Prostate gland (tissue), 2 donors: Measurements from ENCODE around the gene C14orf39. TPM values are rescaled to one million over a fixed set of nuclear protein-coding genes. Genes with fewer than 3 reads are reported as not detected.
"Not testable (repeated sequence)": the region's sequence is repeated elsewhere in the genome, so short reads cannot be mapped to it uniquely, and the experiment has no call there.

Experiments used
- DNase-seq: peaks from one replicate; pipeline ENCODE4 v3.0.0-alpha.2; 2019; ENCODE audit warnings: low spot score
- H3K27ac ChIP-seq, 2 donors: fragments of 200-600 bp; sonication (generic); 2 replicates each; pipeline ENCODE4 v1.5.1; 2017 to 2019
- H3K27me3 ChIP-seq: fragments of 200-600 bp; sonication (generic); replicated peaks from 2 replicates; pipeline ENCODE4 v1.5.1; 2019; ENCODE audit not compliant: insufficient read depth
- H3K36me3 ChIP-seq, 2 donors: fragments of 200-600 bp; sonication (generic); 1 replicate in 1 of 2; 2 replicates in 1 of 2; pipeline versions ENCODE4 v1.5.1 to v1.8.1; 2017 to 2019
- H3K4me1 ChIP-seq: fragments of 200-600 bp; sonication (generic); replicated peaks from 2 replicates; pipeline ENCODE4 v1.5.1; 2019
- H3K4me3 ChIP-seq, 2 donors: fragments of 200-600 bp; sonication (generic); 2 replicates each; pipeline ENCODE4 v1.5.1; 2017 to 2019
- H3K9me3 ChIP-seq: fragments of 200-600 bp; sonication (generic); 2 replicates; pipeline ENCODE4 v1.5.1; 2017
- CTCF ChIP-seq, 4 experiments: fragments of 200-600 bp in 2 of 4; fragments of 450-650 bp in 2 of 4; sonication (generic) in 2 of 4; IDR thresholded peaks; 1 replicate in 3 of 4; 2 replicates in 1 of 4; pipeline ENCODE4 v1.5.1; 2016 to 2019; ENCODE audit warnings: antibody characterized with exemption in 4 of 4, mild to moderate bottlenecking in 2 of 4, moderate library complexity in 2 of 4
- POLR2A ChIP-seq: fragments of 450-650 bp; IDR thresholded peaks from one replicate; pipeline ENCODE4 v1.6.1; 2016; ENCODE audit warnings: antibody characterized with exemption, mild to moderate bottlenecking
- POLR2AphosphoS5 ChIP-seq: sonication (generic); formaldehyde crosslinking; IDR thresholded peaks from one replicate; pipeline ENCODE4 v1.6.1; 2017; ENCODE audit warnings: antibody characterized with exemption
- WGBS: methylation state at CpG from one replicate; pipeline ENCODE4 v1.1.5; 2018; 5-methylcytosine and 5-hydroxymethylcytosine counted together
- intact Hi-C: fragments of 100-400 bp; cut with DNase I; formaldehyde crosslinking; loops from one replicate; pipeline ENCODE4 v1.14.2; 2022
- total RNA-seq, 2 donors: library from RNA; depleted of rRNA; stranded (reverse); fragments of >200 nt; gene quantifications; one replicate each; pipeline ENCODE4 v1.1.0, GENCODE V29; 2016

C14orf39 gene
- total RNA-seq, 2 donors from 2014 or later: 0.41 to 4.7 TPM

DNA sequence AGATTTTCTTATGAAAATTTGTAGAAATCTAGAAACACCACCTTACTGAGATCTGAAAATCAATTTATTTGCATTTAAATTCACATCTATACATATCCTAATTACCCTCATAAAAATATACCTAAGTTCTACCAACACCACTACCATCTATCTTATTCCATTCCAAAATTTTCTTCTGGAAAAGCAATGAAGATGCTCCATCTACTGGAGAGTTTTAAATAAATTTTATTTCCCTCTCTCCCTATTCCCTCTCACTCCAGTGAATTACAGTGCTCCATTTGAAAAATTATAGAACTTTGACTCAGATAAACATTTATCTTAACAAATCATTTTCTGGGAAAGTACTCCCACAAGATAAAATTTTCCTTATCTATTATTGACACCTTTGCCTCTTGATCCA is 2.3 kb upstream of the C14orf39 start:
- H3K4me3 ChIP-seq: no peak overlapping the region
- H3K27ac ChIP-seq: no peak overlapping the region
- TF ChIP-seq CTCF (IDR thresholded peaks at IDR 0.05) (peak in 1 of 4 experiments; percentile 12), POLR2AphosphoS5 (no peak)
- no peak for DNase-seq
- no peaks in the 10 kb centered on the region for H3K9me3 ChIP-seq
- H3K27me3 ChIP-seq: no peaks in the 10 kb centered on the region
- no peaks in the 10 kb centered on the region for H3K4me1 ChIP-seq
- intact Hi-C loops: no loop called here
- no peaks in the 10 kb centered on the region for H3K36me3 ChIP-seq

DNA sequence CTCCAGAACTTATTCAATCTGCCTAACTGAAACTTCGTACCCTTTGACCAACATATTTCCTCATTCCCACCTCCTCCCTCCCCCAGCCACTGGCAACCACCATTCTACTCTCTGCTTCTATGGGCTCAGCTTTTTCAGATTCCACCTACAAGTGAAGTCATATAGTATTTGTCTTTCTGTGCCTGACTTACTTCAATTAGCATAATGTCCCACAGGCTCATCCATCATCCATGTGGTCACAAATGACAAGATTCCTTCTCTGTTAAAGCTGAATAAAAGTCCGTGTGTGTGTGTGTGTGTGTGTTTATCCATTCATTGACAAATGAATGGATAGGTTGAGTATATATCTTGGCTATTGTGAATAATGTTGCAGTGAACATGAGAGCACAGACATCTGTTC is 1.3 kb upstream of the C14orf39 start:
- no peak for TF ChIP-seq CTCF (IDR thresholded peaks at IDR 0.05)
- TF ChIP-seq POLR2A: no peak
- Histone ChIP-seq H3K4me3 (no peak overlapping the region), H3K4me1 (no peaks in the 10 kb centered on the region), H3K27me3 (no peaks in the 10 kb centered on the region), H3K27ac (no peak overlapping the region), H3K9me3 (no peaks in the 10 kb centered on the region), H3K36me3 (no peaks in the 10 kb centered on the region)
- 40% methylated on average over 2 of the region's 2 CpGs for WGBS
- no peak for DNase-seq
- intact Hi-C loops: no loop called here

DNA sequence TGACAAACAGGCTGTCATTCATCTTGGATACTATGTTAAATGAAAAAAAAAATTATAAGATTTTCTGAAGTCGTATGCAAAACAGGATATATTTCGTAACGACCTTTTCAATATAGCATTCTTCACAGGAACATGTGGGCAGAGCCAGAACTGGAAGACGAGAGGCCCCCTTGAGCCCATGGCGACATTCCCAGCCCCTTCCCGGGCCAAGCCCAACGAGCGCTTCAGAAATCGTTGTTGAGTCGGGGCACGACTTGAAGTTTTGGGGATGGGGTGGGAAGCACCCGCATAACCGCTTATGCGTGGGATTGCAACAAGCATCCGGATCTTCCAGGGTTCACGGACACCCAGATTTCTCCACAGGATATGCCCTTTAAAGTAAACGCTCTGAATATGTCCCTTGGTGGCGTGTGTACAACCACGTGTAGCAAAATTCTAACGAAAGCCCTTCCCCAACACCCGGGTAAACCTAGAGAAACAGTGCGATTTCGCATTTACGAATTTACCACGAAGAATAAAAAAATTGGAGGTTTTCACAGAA is 736 bp downstream of the C14orf39 start:
- Histone ChIP-seq H3K27me3 (no peaks in the 10 kb centered on the region), H3K4me1 (no peaks in the 10 kb centered on the region)

GRCh38 chr14:60482743-60483142 is 3.1 kb downstream of the C14orf39 start:
- intact Hi-C loops: no loop called here
- 94% methylated on average over 1 of the region's 1 CpG for WGBS
- no peaks in the 10 kb centered on the region for H3K27me3 ChIP-seq

More for the DNA sequence above, 736 bp downstream of the C14orf39 start:
- no peak for DNase-seq
- intact Hi-C loops: no loop called here
- peak overlapping the region; percentile 40 to 41 for H3K4me3 ChIP-seq
- no peak overlapping the region for H3K27ac ChIP-seq
- WGBS: 14% methylated on average over 25 of the region's 25 CpGs
- no peak for TF ChIP-seq CTCF (IDR thresholded peaks at IDR 0.05)
- no peaks in the 10 kb centered on the region for H3K9me3 ChIP-seq
- no peaks in the 10 kb centered on the region for H3K36me3 ChIP-seq

GRCh38 chr14:60480248-60480647 is 5.6 kb downstream of the C14orf39 start:
- intact Hi-C loops, DNase-seq, H3K9me3 ChIP-seq, H3K27me3 ChIP-seq, H3K27ac ChIP-seq, H3K36me3 ChIP-seq, H3K4me1 ChIP-seq, H3K4me3 ChIP-seq: not testable (repeated sequence)
- 94% methylated on average over 7 of the region's 7 CpGs for WGBS

More at GRCh38 chr14:60482743-60483142, 3.1 kb downstream of the C14orf39 start:
- H3K36me3 ChIP-seq: no peaks in the 10 kb centered on the region
- no peaks in the 10 kb centered on the region for H3K4me1 ChIP-seq
- H3K4me3 ChIP-seq: no peak overlapping the region
- H3K27ac ChIP-seq: no peak overlapping the region
- H3K9me3 ChIP-seq: no peaks in the 10 kb centered on the region
- no peak for DNase-seq
- TF ChIP-seq POLR2AphosphoS5: no peak
- no peak for TF ChIP-seq POLR2A

GRCh38 chr14:60455875-60456274 is 30.0 kb downstream of the C14orf39 start:
- TF ChIP-seq POLR2AphosphoS5 (no peak), POLR2A (no peak), CTCF (IDR thresholded peaks at IDR 0.05) (no peak)
- no peak for DNase-seq
- Histone ChIP-seq H3K27ac (no peak overlapping the region), H3K4me3 (no peak overlapping the region), H3K27me3 (no peaks in the 10 kb centered on the region), H3K4me1 (no peaks in the 10 kb centered on the region), H3K9me3 (no peaks in the 10 kb centered on the region), H3K36me3 (no peaks in the 10 kb centered on the region)
- intact Hi-C loops: no loop called here
- WGBS: 65% methylated on average over 4 of the region's 4 CpGs
